Eye (tissue), 1 donor: ENCODE measurements around the gene TENM4.
"Not testable (repeated sequence)": the region's sequence is repeated elsewhere in the genome, so short reads cannot be mapped to it uniquely, and the experiment has no call there.

Experiments
- DNase-seq: peaks from one replicate; pipeline ENCODE4 v3.0.0-alpha.2; 2015

Gene TENM4

DNA sequence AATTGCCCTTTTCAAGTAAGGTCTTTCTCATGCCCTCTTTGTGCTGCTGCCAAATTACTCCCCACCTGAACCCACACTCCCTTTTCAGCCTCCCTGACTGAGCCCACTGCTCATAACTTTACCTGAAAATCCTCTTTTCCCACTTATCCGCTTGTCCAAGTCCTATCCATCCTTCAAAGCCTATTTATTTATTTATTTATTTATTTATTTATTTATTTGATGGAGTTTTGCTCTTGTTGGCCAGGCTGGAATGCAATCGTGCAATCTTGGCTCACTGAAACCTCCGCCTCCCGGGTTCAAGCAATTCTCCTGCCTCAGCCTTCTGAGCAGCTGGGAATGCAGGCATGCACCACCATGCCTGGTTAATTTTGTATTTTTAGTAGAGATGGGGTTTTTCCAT lies 613.5 kb downstream of the TENM4 start:
- DNase-seq: not testable (repeated sequence)

DNA sequence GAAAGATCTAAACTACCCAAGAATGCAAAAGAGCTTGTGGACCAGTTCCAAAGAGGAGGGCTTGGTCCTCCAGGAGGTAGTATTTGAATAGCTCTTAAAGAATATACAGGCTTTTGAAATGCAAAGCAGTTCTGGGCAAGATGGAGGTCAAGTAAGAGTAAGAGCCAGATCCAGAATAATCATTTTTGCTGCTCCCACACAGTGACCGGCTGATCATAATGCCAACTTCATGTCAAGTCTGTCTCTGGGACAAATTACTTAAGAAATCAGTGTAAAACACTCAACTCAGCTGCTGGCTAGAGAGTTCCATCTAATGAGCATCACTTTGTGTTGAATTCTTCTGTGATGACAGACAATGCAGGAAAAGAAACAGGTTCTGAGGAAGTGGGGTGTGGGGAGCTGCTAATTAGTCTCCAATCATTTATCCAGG lies 615.2 kb downstream of the TENM4 start:
- DNase-seq: peak; percentile 73

GRCh38 chr11:78823588-78823987 lies 617.2 kb downstream of the TENM4 start:
- DNase-seq: no peak

- no peak for DNase-seq
These were observed 617.9 kb downstream of the TENM4 start for GRCh38 chr11:78822931-78823423.

GRCh38 chr11:78821371-78822306 lies 619.2 kb downstream of the TENM4 start:
- no peak for DNase-seq

GRCh38 chr11:78820741-78821140 lies 620.1 kb downstream of the TENM4 start:
- no peak for DNase-seq

- no peak for DNase-seq
These were observed 622.6 kb downstream of the TENM4 start for GRCh38 chr11:78818201-78818600.

- DNase-seq: no peak
These were observed 625.0 kb downstream of the TENM4 start for GRCh38 chr11:78815831-78816230.

DNA sequence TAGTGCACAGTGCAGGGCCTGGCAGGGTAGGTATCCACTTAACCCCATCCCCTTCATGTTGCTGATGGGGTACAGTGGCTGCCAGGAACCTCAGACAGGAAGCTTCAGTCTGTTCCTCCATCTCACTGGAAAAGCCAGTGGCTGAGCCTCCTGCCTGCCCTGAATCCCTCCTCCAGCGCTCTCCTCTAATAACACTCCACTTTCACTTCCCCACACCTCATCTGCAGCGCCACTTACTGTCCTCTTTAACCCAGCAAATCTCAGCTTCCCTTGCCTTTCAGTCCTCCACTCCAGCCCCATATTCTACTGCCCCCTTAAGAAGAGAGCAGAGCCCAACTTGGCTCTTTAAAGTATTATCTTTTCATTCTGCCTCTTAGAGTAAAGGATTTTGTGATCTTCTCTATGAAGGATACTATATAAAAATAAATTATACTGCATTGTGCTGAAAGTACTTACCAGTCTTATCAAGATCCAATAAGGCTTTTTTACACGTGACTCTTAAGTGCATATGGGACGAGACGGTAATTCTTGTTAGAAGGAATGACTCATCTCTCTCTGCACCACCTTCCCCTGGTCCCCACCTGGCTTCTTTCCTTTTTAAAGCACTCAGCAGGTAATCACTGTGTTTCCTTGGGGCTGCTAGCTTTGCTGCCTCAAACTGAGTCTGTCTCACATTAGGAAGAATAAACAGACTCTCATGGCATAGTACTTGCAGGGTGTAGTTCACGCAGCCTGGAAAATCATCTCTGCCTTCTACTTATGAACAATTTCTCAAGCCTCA lies 628.1 kb downstream of the TENM4 start:
- no peak for DNase-seq

DNA sequence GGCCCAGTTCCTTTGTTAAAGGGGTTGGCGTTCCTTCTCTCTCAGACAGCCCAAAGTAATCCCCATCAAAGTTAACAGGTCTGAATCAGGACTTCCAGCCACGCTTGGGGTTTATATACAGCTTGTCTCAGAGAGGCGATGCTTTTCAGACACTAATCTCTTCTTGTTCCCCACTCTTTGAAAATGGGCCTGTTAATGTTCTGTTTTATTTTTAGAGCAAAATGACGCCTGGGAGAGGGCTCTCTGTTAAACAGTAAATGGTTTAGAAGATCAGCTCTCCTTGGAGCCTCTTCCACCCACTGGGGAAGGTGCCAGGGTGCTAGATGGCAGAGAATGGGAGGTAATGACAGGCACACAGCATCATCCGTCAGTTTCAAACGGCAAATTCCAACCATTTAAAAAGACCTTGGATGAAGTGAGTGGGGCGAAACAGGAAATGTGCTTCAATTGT lies 630.2 kb downstream of the TENM4 start:
- no peak for DNase-seq

DNA sequence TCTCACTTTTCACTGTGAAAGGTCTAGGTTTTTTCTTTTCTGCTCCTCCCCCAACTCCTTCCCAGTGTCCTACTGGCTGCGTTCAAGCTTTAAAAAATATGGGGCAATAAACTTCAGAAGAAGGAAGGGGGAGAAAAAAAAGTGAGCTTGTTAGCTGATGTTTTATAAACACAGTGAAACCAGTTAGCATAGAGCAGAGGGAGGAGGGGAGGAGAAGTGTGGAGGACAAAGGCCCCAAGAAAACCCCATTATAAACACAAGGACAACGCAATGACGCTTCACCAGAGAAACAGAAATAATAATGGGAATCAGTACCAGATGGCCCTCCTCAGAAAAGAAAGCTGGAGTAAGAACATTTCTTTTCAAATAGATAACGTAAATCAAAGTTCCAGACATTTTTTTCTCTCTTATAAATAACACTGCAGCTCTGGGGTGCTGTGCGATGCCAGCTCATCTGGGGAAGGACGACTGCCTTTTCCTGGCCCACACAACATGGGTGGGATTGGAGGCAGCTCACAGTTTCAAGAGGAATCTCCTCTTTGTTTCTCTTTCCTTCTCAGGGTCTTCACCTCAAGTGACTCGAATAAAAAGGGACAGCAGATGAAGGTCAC lies 630.8 kb downstream of the TENM4 start:
- DNase-seq: peak; percentile 87

DNA sequence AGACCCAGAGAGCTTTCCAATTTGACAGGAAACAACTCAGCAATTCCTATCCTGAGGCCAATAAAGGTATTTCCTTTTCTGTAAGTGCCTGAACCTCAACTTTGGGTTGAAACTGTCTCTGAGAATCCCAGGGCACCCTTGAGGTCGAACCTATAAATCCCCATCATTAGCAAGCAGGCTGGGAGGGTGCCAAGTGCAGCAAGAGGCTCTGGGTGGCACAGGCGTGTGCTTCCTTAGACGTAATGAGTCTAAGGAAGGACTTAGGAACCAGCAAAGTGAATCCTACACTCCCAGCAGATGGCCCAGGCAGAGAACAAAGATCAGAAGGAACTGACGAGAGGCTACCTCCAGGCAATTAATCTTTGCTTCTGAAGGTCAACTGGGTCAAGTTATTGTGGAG lies 631.9 kb downstream of the TENM4 start:
- DNase-seq: peak; percentile 58

DNA sequence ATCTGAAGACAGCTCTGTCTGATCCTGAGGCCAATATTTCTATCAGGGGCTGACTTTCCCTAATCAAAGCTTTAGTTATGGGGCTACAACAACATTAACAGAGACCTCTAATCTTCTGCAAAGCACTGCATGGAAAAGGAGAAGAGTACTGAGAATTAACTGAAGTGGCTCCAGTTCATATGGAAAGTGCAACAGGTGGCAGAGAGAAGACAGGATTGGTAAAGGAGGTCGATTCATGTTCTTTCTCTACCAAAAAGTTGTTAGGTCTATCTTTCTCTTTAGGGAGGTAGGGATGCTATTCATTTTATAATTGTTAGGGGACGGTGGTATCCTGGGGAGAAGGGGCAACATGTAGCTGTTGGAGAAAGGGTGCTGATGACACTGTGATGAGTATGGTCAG lies 633.5 kb downstream of the TENM4 start:
- no peak for DNase-seq

DNA sequence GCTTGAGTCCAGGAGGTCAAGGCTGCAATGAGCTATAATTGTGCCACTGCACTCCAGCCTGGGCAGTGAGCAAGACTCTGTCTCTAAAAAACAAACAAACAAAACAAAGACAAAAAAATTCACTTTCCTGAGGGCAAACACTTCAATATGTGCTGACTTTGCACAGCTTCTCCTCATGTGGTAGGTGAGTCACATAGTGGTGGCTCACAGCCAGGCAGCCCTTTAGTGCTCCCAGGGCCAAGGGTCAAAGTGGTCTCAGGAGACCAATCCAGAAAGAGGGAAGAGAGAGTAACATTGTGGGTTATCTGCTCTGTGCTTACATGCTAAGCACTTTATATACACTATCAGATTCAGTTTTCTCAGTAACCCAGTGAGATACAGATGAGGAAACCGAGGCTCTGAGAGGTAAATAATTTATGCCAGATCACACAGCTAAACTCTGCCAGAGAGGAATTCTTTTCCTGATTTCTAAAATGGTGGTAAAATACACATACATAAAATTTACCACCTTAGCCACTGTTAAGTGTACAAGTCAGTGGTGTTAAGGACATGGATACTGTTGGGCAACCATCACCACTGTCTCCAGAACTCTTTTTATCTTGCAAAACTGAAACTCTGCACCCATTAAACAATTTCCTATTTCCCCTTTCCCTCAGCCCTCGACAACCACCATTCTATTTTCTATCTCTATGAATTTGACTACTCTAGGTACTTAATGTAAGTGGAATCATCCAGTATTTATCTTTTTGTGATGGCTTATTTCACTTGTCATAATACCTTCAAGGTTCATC lies 634.4 kb downstream of the TENM4 start:
- no peak for DNase-seq

DNA sequence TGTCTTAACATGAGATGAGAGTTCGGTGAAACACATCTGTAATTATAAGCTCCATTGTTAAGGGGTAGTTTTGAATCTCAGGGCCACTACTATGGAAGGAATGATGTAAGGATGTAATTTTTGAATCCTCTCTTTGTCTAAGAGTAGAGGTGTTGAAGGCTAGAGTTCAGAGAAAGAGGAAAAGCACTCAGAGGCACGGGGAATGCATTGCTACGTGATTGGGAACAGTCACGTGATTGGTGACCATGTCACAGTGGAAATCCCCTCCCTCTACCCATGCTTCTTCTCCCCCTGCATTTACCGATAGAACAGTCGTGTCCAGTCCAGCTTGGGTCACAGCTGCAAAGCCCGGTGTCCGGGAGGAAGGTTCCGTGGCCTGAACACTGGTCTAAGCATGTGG lies 635.8 kb downstream of the TENM4 start:
- no peak for DNase-seq

GRCh38 chr11:78803995-78804394 lies 636.8 kb downstream of the TENM4 start:
- no peak for DNase-seq

DNA sequence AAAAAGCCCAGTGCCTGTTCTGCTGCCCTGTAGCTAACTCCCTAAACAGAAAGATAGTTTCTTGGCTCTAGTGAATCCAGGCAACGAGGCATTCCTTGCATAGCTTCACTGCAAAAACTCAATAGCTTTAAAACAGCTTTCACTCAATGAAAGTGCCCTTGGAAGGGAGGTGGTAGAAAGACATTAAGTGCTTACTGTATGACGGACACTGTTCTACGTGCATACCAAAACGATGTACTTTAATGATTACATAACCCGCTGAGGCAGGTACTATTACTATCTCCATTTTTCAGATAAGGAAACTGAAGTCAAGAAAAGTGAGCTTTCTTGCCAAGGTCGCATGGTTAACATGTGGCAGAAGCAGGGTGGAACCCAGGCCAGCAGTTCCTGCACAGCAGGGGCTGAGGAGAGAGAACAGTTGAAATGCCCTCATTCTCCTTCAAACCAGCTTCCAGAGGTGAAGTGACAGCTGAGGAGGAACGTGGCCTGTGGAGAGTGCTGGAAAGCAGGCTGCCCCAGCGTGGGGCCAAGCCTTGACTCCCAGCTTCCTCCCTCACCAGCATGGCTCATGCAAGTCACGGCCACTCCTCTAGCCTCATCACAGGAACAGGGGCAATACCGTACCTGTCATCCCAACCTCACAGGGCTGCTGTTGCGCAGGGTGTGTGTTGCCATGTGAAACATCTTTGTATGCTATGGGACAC lies 638.6 kb downstream of the TENM4 start:
- no peak for DNase-seq

GRCh38 chr11:78801161-78801884 lies 639.5 kb downstream of the TENM4 start:
- peak; percentile 66 for DNase-seq

DNA sequence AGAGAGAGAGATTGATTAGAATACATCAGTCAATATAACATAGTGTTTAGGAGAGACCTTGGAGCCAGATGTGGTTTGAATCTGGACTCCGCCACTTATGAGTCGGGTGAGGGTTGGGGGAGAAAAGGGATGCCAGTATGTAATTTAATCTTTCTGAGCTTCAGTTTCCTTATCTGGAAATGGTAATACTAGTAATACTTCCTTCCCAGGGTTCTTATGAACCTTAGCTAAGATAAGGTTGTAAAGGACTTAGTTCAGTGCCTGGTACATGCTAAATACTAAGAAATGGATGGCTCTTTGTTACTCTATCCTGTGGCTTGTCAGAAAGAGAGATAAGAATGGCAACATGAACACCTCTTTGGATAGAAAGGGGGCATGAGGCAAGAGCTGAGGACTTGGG lies 640.1 kb downstream of the TENM4 start:
- DNase-seq: no peak

GRCh38 chr11:78800096-78800690 lies 640.6 kb downstream of the TENM4 start:
- no peak for DNase-seq

DNA sequence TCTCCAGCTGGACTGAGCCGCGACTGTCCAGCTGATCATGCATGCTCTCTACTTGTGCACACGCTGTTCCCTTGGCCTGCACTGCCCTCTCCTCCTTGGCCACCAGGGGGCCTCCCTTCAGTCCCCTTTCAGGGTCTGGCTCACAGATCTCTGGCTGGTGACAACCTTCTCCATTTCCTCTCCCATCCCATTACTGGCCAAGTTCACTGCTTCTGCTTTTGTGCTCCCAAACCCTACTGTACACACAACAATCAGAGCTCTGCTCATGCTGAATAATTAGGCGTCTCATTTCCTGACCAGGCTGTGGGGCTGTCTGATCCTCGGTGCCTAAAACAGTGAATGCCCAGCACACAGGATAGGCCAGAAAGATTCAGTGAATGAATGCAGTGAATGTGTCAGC lies 642.2 kb downstream of the TENM4 start:
- peak; percentile 88 for DNase-seq
